ENCODE data around the gene LETMD1.

The LETMD1 gene

DNA sequence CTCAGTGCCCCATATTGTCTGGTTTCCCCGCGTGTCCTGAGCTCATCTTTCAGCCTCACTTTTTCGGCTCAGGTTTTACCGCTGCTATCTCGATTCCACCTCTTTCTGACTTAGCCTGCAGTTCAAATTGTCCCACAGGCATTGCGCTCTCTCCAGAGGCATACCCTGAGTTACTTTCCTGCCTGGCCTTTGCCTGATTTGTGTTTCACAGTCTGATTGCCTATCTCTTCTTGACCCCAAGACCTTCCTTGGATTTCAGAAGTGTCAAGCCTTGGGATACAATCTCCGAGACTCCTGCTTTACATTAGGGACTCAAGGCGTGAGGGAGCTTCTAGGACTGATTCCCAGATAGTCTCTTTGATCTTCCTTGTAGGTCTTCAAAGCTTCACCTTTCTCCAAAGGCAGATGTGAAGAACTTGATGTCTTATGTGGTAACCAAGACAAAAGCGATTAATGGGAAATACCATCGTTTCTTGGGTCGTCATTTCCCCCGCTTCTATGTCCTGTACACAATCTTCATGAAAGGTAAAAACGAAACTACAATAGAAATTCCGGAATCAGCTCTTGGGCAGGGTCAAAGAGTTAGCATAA is 629 bp downstream of the LETMD1 start:
- Mint-ChIP-seq H3K4me1 (ENCODE audit: low read depth) (peaks cover 26% of the 10 kb centered on the region), H3K9me3 (no peaks in the 10 kb centered on the region), H3K27me3 (ENCODE audit: low read depth) (no peaks in the 10 kb centered on the region), H3K27ac (peak overlapping the region; percentile 93), H3K4me3 (peak overlapping the region; percentile 95), H3K36me3 (ENCODE audit: low read depth) (peaks cover 16% of the 10 kb centered on the region)

GRCh38 chr12:51049525-51049924 is 1.4 kb downstream of the LETMD1 start:
- Mint-ChIP-seq H3K27ac (peak overlapping the region; percentile 93), H3K9me3 (no peaks in the 10 kb centered on the region), H3K4me1 (ENCODE audit: low read depth) (peaks cover 26% of the 10 kb centered on the region), H3K4me3 (peak overlapping the region; percentile 95), H3K36me3 (ENCODE audit: low read depth) (peaks cover 18% of the 10 kb centered on the region), H3K27me3 (ENCODE audit: low read depth) (no peaks in the 10 kb centered on the region)

- Mint-ChIP-seq H3K4me3 (no peak overlapping the region), H3K9me3 (no peaks in the 10 kb centered on the region), H3K27ac (peak overlapping the region; percentile 4), H3K4me1 (ENCODE audit: low read depth) (peaks cover 24% of the 10 kb centered on the region), H3K27me3 (ENCODE audit: low read depth) (no peaks in the 10 kb centered on the region), H3K36me3 (ENCODE audit: low read depth) (peaks cover 26% of the 10 kb centered on the region)
Measured at GRCh38 chr12:51051787-51052186, 3.7 kb downstream of the LETMD1 start.

DNA sequence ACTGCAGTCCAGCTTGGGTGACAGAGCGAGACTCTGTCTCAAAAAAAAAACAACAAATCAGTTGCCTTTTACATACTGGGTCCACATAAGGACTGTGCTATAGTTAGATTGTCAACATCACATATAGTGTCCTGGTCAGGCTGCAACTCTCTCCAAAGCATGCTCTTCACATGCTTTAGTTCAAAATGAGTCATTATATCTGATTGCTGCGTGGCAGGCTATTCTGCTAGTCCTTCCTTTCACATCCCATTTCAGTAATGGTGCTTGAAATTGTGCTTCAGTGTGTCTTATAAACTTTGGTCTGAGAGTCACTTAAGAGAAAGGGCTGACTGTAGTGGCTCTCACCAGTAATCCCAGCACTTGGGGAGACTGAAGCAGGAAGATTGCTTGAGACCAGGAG is 6.9 kb downstream of the LETMD1 start:
- peaks cover 7% of the 10 kb centered on the region for H3K4me1 Mint-ChIP-seq (ENCODE audit: low read depth)
- H3K4me3 Mint-ChIP-seq: no peak overlapping the region
- H3K36me3 Mint-ChIP-seq (ENCODE audit: low read depth): peaks cover 36% of the 10 kb centered on the region
- H3K27ac Mint-ChIP-seq: no peak overlapping the region
- H3K9me3 Mint-ChIP-seq: no peaks in the 10 kb centered on the region
- H3K27me3 Mint-ChIP-seq (ENCODE audit: low read depth): no peaks in the 10 kb centered on the region

- no peaks in the 10 kb centered on the region for H3K27me3 Mint-ChIP-seq (ENCODE audit: low read depth)
- no peaks in the 10 kb centered on the region for H3K9me3 Mint-ChIP-seq
- peaks cover 39% of the 10 kb centered on the region for H3K36me3 Mint-ChIP-seq (ENCODE audit: low read depth)
- H3K4me3 Mint-ChIP-seq: no peak overlapping the region
- peaks cover 7% of the 10 kb centered on the region for H3K4me1 Mint-ChIP-seq (ENCODE audit: low read depth)
- H3K27ac Mint-ChIP-seq: no peak overlapping the region
Measured at GRCh38 chr12:51056242-51056641, 8.1 kb downstream of the LETMD1 start.

DNA sequence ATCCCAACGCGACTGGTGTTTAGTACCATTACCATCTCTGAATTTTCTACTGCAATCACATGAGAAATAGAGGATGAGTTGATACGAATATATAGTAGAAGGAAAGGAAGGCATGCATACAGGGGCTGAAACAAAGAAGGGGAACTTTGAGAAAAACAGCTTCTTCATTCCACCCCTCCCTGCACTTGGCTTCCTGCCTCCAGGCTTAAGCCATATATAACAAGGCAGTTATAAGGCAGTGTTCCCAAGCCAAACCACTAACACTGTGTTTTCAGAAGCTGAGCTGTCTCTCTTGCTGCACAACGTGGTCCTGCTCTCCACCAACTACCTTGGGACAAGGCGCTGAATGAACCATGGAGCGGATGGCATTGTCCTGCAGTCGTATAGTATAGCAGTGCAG is 11.0 kb downstream of the LETMD1 start:
- Mint-ChIP-seq H3K4me1 (ENCODE audit: low read depth) (peaks cover 2% of the 10 kb centered on the region), H3K27ac (no peak overlapping the region), H3K36me3 (ENCODE audit: low read depth) (peaks cover 36% of the 10 kb centered on the region), H3K27me3 (ENCODE audit: low read depth) (no peaks in the 10 kb centered on the region), H3K9me3 (no peaks in the 10 kb centered on the region), H3K4me3 (no peak overlapping the region)

GRCh38 chr12:51062631-51063397 is 14.7 kb downstream of the LETMD1 start:
- Mint-ChIP-seq H3K9me3 (no peaks in the 10 kb centered on the region), H3K4me1 (ENCODE audit: low read depth) (peaks cover 2% of the 10 kb centered on the region), H3K4me3 (no peak overlapping the region), H3K36me3 (ENCODE audit: low read depth) (peaks cover 33% of the 10 kb centered on the region), H3K27me3 (ENCODE audit: low read depth) (no peaks in the 10 kb centered on the region), H3K27ac (no peak overlapping the region)

- Mint-ChIP-seq H3K4me1 (ENCODE audit: low read depth) (no peaks in the 10 kb centered on the region), H3K27me3 (ENCODE audit: low read depth) (no peaks in the 10 kb centered on the region), H3K36me3 (ENCODE audit: low read depth) (peaks cover 26% of the 10 kb centered on the region), H3K27ac (no peak overlapping the region), H3K4me3 (no peak overlapping the region), H3K9me3 (no peaks in the 10 kb centered on the region)
Measured at GRCh38 chr12:51065530-51065929, 17.4 kb downstream of the LETMD1 start.

GRCh38 chr12:51067229-51067628 is 19.1 kb downstream of the LETMD1 start:
- no peaks in the 10 kb centered on the region for H3K9me3 Mint-ChIP-seq
- H3K27me3 Mint-ChIP-seq (ENCODE audit: low read depth): no peaks in the 10 kb centered on the region
- H3K27ac Mint-ChIP-seq: no peak overlapping the region
- peaks cover 24% of the 10 kb centered on the region for H3K36me3 Mint-ChIP-seq (ENCODE audit: low read depth)
- no peak overlapping the region for H3K4me3 Mint-ChIP-seq
- H3K4me1 Mint-ChIP-seq (ENCODE audit: low read depth): no peaks in the 10 kb centered on the region

- Mint-ChIP-seq H3K9me3 (no peaks in the 10 kb centered on the region), H3K27ac (no peak overlapping the region), H3K36me3 (ENCODE audit: low read depth) (peaks cover 20% of the 10 kb centered on the region), H3K4me1 (ENCODE audit: low read depth) (no peaks in the 10 kb centered on the region), H3K4me3 (no peak overlapping the region), H3K27me3 (ENCODE audit: low read depth) (no peaks in the 10 kb centered on the region)
Measured at GRCh38 chr12:51067771-51068170, 19.6 kb downstream of the LETMD1 start.

GRCh38 chr12:51070004-51070403 is 21.9 kb downstream of the LETMD1 start:
- H3K4me1 Mint-ChIP-seq (ENCODE audit: low read depth): no peaks in the 10 kb centered on the region
- H3K36me3 Mint-ChIP-seq (ENCODE audit: low read depth): peaks cover 21% of the 10 kb centered on the region
- H3K27ac Mint-ChIP-seq: no peak overlapping the region

DNA sequence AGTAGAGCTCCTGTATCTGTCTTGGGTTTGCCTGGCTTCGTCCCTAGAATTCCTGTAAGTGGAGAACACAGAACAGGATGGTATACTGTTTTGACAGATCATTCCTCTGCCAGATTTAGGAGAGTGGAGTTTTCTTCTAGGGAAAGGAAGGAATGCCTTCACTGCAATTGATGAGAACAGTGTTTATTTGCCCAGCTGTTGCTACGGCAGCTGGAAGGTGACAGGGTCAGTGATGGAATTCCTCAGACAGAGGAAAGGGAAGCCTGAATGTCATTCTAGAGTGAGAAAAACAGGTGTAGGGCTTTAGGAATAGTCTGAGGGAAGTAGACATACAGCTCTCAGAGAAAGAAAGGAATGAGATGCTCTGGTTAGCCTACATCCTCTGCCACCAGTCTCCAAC is 23.5 kb downstream of the LETMD1 start:
- Mint-ChIP-seq H3K4me1 (ENCODE audit: low read depth) (peaks cover 8% of the 10 kb centered on the region), H3K36me3 (ENCODE audit: low read depth) (peaks cover 21% of the 10 kb centered on the region), H3K27ac (no peak overlapping the region), H3K4me3 (no peak overlapping the region), H3K27me3 (ENCODE audit: low read depth) (no peaks in the 10 kb centered on the region), H3K9me3 (no peaks in the 10 kb centered on the region)

More at GRCh38 chr12:51070004-51070403, 21.9 kb downstream of the LETMD1 start:
- Mint-ChIP-seq H3K27me3 (ENCODE audit: low read depth) (no peaks in the 10 kb centered on the region), H3K4me3 (no peak overlapping the region), H3K9me3 (no peaks in the 10 kb centered on the region)

- Mint-ChIP-seq H3K9me3 (no peaks in the 10 kb centered on the region), H3K4me1 (ENCODE audit: low read depth) (peaks cover 14% of the 10 kb centered on the region), H3K27ac (no peak overlapping the region), H3K27me3 (ENCODE audit: low read depth) (no peaks in the 10 kb centered on the region), H3K4me3 (no peak overlapping the region), H3K36me3 (ENCODE audit: low read depth) (peaks cover 11% of the 10 kb centered on the region)
Measured at GRCh38 chr12:51075390-51075789, 27.3 kb downstream of the LETMD1 start.

- Mint-ChIP-seq H3K27ac (peak overlapping the region; percentile 8), H3K27me3 (ENCODE audit: low read depth) (no peaks in the 10 kb centered on the region), H3K36me3 (ENCODE audit: low read depth) (peaks cover 10% of the 10 kb centered on the region), H3K9me3 (no peaks in the 10 kb centered on the region), H3K4me3 (no peak overlapping the region), H3K4me1 (ENCODE audit: low read depth) (peaks cover 14% of the 10 kb centered on the region)
Measured at GRCh38 chr12:51076236-51076930, 28.3 kb downstream of the LETMD1 start.

- Mint-ChIP-seq H3K27me3 (ENCODE audit: low read depth) (no peaks in the 10 kb centered on the region), H3K4me1 (ENCODE audit: low read depth) (peaks cover 24% of the 10 kb centered on the region), H3K9me3 (no peaks in the 10 kb centered on the region), H3K36me3 (ENCODE audit: low read depth) (peaks cover 10% of the 10 kb centered on the region), H3K27ac (no peak overlapping the region), H3K4me3 (no peak overlapping the region)
Measured at GRCh38 chr12:51077930-51078329, 29.8 kb downstream of the LETMD1 start.
